ENCODE results near the gene RTP3. TPM values are rescaled to one million over a fixed set of nuclear protein-coding genes. Genes with fewer than 3 reads are reported as not detected.
A peak's percentile ranks its signal among the peaks of the same experiment; 100 is the strongest.
"Not testable (repeated sequence)": the region's sequence is repeated elsewhere in the genome, so short reads cannot be mapped to it uniquely, and the experiment has no call there.

RTP3 gene
- total RNA-seq, 1 donor, result not detected

DNA sequence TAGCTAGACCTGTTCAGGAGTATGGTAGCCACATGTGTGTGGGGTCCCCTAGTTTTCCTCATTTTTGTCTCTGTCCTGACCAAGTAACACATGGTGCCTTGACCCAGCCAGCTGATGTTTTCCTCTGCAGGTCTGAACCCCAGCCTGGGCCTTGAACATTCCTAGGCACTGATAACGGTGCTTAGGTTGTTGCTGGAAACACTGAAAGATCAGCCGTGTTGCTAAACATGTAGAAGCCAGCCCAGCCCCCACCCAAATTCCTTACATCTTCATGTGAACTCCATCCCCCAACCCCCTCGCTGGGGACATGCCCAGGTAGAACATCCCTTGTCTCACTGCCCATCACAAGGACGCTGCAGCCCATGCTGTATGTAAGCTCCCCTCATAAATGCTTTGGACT is 18.7 kb downstream of the RTP3 start:
- TF ChIP-seq, protein P1, sequence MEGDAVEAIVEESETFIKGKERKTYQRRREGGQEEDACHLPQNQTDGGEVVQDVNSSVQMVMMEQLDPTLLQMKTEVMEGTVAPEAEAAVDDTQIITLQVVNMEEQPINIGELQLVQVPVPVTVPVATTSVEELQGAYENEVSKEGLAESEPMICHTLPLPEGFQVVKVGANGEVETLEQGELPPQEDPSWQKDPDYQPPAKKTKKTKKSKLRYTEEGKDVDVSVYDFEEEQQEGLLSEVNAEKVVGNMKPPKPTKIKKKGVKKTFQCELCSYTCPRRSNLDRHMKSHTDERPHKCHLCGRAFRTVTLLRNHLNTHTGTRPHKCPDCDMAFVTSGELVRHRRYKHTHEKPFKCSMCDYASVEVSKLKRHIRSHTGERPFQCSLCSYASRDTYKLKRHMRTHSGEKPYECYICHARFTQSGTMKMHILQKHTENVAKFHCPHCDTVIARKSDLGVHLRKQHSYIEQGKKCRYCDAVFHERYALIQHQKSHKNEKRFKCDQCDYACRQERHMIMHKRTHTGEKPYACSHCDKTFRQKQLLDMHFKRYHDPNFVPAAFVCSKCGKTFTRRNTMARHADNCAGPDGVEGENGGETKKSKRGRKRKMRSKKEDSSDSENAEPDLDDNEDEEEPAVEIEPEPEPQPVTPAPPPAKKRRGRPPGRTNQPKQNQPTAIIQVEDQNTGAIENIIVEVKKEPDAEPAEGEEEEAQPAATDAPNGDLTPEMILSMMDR (IDR thresholded peaks at IDR 0.05; ENCODE audit: insufficient read depth, low read length), result no peak
- H3K4me3 ChIP-seq (ENCODE audit: low read depth, low read length), result no peak overlapping the region
- no peak for DNase-seq (ENCODE audit: low read depth)

DNA sequence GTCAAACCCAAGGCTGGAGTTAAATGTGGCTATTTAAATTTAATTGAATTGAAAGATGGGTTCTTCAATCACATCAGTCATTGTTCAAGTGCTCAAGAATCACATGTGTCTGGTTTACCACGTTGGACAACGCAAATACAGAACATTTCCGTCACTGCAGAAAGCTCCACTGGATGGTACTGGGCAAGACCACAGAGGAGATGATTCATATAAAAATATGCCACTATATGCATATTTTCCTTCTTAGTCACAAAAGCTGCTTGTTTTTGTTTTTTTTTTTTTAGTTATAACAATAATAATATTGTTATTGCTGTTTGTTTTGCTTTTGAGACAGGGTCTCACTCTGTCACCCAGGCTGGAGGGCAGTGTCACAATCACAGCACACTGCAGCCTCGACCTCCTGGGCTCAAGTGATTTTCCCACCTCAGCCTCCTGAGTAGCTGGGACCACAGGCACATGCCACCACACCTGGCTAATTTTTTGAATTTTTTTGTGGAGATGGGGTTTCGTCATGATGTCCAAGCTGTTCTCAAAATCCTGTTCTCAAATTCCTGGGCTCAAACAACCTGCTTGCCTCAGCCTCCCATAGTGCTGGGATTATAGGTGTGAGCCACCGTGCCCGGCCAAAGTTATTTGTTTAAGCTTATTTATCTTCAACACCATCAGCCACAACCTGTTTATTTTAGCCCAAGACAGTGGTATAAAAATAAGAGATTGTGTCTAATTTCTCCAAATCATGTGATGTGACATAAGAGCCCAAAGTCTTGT is 19.4 kb downstream of the RTP3 start:
- TF ChIP-seq, protein P1 (IDR thresholded peaks at IDR 0.05; ENCODE audit: insufficient read depth, low read length), result no peak
- peak; percentile 65 for DNase-seq (ENCODE audit: low read depth)

DNA sequence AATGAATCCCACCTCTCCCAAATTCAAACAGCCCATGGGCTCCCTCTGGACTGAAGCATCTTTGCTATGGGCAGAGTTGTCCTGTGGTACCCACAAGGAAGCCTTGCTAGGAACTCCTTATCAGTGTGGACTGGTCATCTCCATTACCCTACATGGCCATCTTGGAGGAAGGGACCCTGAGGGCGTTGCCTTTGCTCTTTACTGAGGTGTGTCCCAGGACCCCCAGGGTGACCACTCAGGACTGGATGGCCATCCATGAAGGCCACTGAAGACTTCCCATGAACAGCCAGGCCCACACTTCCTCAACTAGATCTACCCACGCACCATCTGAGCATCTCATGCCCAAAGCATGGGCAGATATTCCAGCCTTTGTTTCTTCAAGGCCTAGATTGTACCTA is 20.0 kb downstream of the RTP3 start:
- TF ChIP-seq, protein P1 (IDR thresholded peaks at IDR 0.05; ENCODE audit: insufficient read depth, low read length), result no peak
- no peak overlapping the region for H3K4me3 ChIP-seq (ENCODE audit: low read depth, low read length)
- DNase-seq (ENCODE audit: low read depth), result no peak

More for the DNA sequence above, 19.4 kb downstream of the RTP3 start:
- H3K4me3 ChIP-seq (ENCODE audit: low read depth, low read length), result no peak overlapping the region

DNA sequence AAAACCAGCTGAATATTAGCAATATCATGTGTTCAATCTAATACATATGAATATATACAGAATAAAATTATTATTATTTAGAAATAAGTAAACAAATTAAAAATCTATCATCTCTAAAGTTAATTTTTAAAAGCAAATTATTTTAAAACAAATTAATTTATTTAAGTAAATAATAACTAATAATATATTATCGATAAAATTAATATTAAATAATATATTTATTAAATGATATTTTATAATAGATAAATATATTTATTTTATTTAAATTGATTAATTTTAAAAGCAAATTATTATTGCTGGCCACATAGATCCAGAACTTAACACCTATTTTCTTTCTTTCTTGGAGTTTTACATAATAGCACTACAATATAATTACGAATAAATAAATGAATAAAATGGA is 22.2 kb downstream of the RTP3 start:
- DNase-seq (ENCODE audit: low read depth), result no peak
- H3K4me3 ChIP-seq (ENCODE audit: low read depth, low read length), result no peak overlapping the region
- TF ChIP-seq, protein P1 (IDR thresholded peaks at IDR 0.05; ENCODE audit: insufficient read depth, low read length), result no peak

DNA sequence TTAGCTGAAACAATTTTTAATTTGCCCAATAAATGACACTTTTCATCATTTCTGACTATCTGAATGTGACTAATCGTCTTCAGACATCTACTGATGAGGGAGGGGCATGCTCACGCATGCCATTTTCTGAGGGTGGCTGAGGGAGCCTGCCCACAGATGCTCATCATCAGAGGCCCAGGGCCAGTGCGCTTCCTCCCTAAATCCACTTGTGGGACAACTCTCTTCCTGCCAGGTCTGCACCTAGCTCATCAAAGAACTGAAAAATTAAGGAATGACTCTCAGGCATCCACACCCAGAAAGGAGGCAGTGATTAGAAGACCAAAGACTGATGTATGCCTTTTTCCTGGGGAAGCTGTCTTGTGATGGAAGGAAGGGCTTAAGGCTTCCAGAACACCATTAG is 22.8 kb downstream of the RTP3 start:
- H3K4me3 ChIP-seq (ENCODE audit: low read depth, low read length), result no peak overlapping the region
- DNase-seq (ENCODE audit: low read depth), result no peak
- TF ChIP-seq, protein P1 (IDR thresholded peaks at IDR 0.05; ENCODE audit: insufficient read depth, low read length), result no peak

DNA sequence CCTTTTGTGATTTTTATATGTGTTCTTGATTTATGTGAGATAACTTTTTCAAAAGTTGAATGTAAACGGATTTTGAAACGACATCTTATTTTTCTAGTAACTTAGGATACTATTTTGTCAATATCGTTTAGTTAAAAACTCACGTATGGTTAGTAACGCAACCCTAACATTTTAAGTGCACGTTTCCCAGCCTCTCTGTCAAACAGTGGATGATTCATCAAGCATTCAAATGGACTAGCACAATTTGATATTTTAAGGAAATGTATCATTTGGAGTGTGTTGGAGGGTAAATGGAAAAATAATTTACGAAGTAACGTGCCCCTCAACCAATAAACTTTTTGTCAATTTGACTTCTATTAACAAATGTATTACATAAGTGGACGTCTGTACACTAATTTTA is 23.3 kb downstream of the RTP3 start:
- TF ChIP-seq, protein P1 (IDR thresholded peaks at IDR 0.05; ENCODE audit: insufficient read depth, low read length), result no peak
- DNase-seq (ENCODE audit: low read depth), result no peak
- no peak overlapping the region for H3K4me3 ChIP-seq (ENCODE audit: low read depth, low read length)

DNA sequence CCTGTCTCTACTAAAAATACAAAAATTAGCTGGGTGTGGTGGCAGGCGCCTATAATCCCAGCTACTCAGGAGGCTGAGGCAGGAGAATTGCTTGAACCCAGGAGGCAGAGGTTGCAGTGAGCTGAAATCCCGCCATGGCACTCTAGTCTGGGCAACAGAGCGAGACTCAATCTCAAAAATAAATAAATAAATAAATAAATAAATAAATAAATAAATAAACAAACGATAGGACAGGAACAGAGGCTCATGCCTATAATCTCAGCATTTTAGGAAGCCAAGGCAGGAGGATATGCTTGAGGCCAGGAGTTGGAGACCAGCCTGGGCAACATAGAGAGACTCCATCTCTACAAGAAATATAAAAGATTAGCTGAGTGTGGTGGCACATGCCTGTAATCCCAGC is 24.4 kb downstream of the RTP3 start:
- not testable (repeated sequence) for H3K4me3 ChIP-seq (ENCODE audit: low read depth, low read length); DNase-seq (ENCODE audit: low read depth)

Data from fibroblast of the aortic adventitia (primary cell).